ENCODE results near the gene NFKBIE.

DNA sequence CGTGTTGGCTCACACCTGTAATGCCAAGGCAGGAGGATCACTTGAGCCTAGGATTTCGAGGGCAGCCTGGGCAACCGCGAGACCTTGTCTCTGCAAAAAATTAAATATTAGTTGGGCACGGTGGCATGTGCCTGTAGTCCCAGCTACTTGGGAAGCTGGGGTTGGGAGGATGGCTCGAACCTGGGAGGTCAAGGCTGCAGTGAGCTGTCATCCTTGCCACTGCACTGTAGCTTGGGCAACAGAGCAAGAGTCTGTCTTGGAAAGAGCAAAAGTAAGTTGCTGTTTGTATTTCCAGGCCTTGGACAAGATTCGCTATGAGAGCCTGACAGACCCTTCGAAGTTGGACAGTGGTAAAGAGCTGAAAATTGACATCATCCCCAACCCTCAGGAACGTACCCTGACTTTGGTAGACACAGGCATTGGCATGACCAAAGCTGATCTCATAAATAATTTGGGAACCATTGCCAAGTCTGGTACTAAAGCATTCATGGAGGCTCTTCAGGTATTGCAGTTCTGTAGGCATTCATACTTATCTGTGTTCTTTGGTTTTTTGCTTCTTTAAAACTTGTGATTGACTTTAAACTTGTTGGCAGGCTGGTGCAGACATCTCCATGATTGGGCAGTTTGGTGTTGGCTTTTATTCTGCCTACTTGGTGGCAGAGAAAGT lies 16.1 kb downstream of the NFKBIE start:
- TF ChIP-seq, protein P1, sequence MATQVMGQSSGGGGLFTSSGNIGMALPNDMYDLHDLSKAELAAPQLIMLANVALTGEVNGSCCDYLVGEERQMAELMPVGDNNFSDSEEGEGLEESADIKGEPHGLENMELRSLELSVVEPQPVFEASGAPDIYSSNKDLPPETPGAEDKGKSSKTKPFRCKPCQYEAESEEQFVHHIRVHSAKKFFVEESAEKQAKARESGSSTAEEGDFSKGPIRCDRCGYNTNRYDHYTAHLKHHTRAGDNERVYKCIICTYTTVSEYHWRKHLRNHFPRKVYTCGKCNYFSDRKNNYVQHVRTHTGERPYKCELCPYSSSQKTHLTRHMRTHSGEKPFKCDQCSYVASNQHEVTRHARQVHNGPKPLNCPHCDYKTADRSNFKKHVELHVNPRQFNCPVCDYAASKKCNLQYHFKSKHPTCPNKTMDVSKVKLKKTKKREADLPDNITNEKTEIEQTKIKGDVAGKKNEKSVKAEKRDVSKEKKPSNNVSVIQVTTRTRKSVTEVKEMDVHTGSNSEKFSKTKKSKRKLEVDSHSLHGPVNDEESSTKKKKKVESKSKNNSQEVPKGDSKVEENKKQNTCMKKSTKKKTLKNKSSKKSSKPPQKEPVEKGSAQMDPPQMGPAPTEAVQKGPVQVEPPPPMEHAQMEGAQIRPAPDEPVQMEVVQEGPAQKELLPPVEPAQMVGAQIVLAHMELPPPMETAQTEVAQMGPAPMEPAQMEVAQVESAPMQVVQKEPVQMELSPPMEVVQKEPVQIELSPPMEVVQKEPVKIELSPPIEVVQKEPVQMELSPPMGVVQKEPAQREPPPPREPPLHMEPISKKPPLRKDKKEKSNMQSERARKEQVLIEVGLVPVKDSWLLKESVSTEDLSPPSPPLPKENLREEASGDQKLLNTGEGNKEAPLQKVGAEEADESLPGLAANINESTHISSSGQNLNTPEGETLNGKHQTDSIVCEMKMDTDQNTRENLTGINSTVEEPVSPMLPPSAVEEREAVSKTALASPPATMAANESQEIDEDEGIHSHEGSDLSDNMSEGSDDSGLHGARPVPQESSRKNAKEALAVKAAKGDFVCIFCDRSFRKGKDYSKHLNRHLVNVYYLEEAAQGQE (IDR thresholded peaks at IDR 0.05; ENCODE audit: borderline replicate concordance in 1 of 2, low read depth in 1 of 2, low read length in 2 of 2), result no peak
- TF ChIP-seq XRCC5 (optimal IDR thresholded peaks at IDR 0.05; ENCODE audit: low read length) (no peak), NR2F1 (CRISPR knock-in tag; IDR thresholded peaks at IDR 0.05) (no peak), SMAD1 (CRISPR knock-in tag; IDR thresholded peaks at IDR 0.05; ENCODE audit: borderline replicate concordance, low read depth) (no peak), TCF12 (IDR thresholded peaks at IDR 0.05) (no peak), TCF12 (CRISPR knock-in tag; IDR thresholded peaks at IDR 0.05) (no peak), ZNF703 (CRISPR knock-in tag; IDR thresholded peaks at IDR 0.05; ENCODE audit: borderline replicate concordance) (no peak), THAP11 (CRISPR knock-in tag; IDR thresholded peaks at IDR 0.05) (0 out of 2 replicates have a peak, but pooled peaks have one; percentile 15), CHD4 (IDR thresholded peaks at IDR 0.05; ENCODE audit: borderline replicate concordance, low read length) (no peak)
- TF ChIP-seq, protein P2, sequence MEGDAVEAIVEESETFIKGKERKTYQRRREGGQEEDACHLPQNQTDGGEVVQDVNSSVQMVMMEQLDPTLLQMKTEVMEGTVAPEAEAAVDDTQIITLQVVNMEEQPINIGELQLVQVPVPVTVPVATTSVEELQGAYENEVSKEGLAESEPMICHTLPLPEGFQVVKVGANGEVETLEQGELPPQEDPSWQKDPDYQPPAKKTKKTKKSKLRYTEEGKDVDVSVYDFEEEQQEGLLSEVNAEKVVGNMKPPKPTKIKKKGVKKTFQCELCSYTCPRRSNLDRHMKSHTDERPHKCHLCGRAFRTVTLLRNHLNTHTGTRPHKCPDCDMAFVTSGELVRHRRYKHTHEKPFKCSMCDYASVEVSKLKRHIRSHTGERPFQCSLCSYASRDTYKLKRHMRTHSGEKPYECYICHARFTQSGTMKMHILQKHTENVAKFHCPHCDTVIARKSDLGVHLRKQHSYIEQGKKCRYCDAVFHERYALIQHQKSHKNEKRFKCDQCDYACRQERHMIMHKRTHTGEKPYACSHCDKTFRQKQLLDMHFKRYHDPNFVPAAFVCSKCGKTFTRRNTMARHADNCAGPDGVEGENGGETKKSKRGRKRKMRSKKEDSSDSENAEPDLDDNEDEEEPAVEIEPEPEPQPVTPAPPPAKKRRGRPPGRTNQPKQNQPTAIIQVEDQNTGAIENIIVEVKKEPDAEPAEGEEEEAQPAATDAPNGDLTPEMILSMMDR (CRISPR knock-in tag; IDR thresholded peaks at IDR 0.05), result no peak
- TF ChIP-seq, protein P3, sequence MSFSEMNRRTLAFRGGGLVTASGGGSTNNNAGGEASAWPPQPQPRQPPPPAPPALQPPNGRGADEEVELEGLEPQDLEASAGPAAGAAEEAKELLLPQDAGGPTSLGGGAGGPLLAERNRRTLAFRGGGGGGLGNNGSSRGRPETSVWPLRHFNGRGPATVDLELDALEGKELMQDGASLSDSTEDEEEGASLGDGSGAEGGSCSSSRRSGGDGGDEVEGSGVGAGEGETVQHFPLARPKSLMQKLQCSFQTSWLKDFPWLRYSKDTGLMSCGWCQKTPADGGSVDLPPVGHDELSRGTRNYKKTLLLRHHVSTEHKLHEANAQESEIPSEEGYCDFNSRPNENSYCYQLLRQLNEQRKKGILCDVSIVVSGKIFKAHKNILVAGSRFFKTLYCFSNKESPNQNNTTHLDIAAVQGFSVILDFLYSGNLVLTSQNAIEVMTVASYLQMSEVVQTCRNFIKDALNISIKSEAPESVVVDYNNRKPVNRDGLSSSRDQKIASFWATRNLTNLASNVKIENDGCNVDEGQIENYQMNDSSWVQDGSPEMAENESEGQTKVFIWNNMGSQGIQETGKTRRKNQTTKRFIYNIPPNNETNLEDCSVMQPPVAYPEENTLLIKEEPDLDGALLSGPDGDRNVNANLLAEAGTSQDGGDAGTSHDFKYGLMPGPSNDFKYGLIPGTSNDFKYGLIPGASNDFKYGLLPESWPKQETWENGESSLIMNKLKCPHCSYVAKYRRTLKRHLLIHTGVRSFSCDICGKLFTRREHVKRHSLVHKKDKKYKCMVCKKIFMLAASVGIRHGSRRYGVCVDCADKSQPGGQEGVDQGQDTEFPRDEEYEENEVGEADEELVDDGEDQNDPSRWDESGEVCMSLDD (CRISPR knock-in tag; IDR thresholded peaks at IDR 0.05; ENCODE audit: borderline replicate concordance), result no peak
- TF ChIP-seq, protein P4, sequence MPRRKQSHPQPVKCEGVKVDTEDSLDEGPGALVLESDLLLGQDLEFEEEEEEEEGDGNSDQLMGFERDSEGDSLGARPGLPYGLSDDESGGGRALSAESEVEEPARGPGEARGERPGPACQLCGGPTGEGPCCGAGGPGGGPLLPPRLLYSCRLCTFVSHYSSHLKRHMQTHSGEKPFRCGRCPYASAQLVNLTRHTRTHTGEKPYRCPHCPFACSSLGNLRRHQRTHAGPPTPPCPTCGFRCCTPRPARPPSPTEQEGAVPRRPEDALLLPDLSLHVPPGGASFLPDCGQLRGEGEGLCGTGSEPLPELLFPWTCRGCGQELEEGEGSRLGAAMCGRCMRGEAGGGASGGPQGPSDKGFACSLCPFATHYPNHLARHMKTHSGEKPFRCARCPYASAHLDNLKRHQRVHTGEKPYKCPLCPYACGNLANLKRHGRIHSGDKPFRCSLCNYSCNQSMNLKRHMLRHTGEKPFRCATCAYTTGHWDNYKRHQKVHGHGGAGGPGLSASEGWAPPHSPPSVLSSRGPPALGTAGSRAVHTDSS (CRISPR knock-in tag; conservative IDR thresholded peaks at IDR 0.05), result no peak

Data from HepG2 (cell line).